IPS-18a (cell line): ENCODE data around the gene HEPHL1.

Experiments
- H3K27ac ChIP-seq: one replicate; pipeline ENCODE4 v1.5.1; 2013; ENCODE audit warnings: low read length
- H3K27me3 ChIP-seq: one replicate; pipeline ENCODE4 v1.6.1; 2013; ENCODE audit warnings: mild to moderate bottlenecking, low read length; ENCODE audit not compliant: control insufficient read depth, insufficient read depth
- H3K36me3 ChIP-seq: one replicate; pipeline ENCODE4 v1.6.1; 2013; ENCODE audit warnings: low read depth, low read length; ENCODE audit not compliant: control insufficient read depth
- H3K4me1 ChIP-seq: one replicate; pipeline ENCODE4 v1.6.1; 2013; ENCODE audit warnings: low read depth, low read length; ENCODE audit not compliant: control insufficient read depth
- H3K4me3 ChIP-seq: one replicate; pipeline ENCODE4 v1.5.1; 2013; ENCODE audit warnings: low read length
- H3K9ac ChIP-seq: one replicate; pipeline ENCODE4 v1.6.1; 2013; ENCODE audit warnings: mild to moderate bottlenecking, low read length, moderate library complexity
- H3K9me3 ChIP-seq: one replicate; pipeline ENCODE4 v1.6.1; 2013; ENCODE audit warnings: low read depth, low read length; ENCODE audit not compliant: control insufficient read depth

HEPHL1 gene

GRCh38 chr11:94049351-94049750, 28.2 kb downstream of the HEPHL1 start:
- no peaks in the 10 kb centered on the region for H3K36me3 ChIP-seq
- no peaks in the 10 kb centered on the region for H3K27me3 ChIP-seq
- no peak overlapping the region for H3K9ac ChIP-seq
- H3K27ac ChIP-seq, result no peak overlapping the region
- no peaks in the 10 kb centered on the region for H3K9me3 ChIP-seq
- H3K4me1 ChIP-seq, result no peaks in the 10 kb centered on the region
- no peak overlapping the region for H3K4me3 ChIP-seq

GRCh38 chr11:94058630-94059029, 37.5 kb downstream of the HEPHL1 start:
- H3K9me3 ChIP-seq, result no peaks in the 10 kb centered on the region
- no peaks in the 10 kb centered on the region for H3K4me1 ChIP-seq
- H3K4me3 ChIP-seq, result no peak overlapping the region

GRCh38 chr11:94059065-94059464, 37.9 kb downstream of the HEPHL1 start:
- Histone ChIP-seq H3K4me3 (no peak overlapping the region), H3K4me1 (no peaks in the 10 kb centered on the region), H3K27ac (no peak overlapping the region), H3K27me3 (no peaks in the 10 kb centered on the region), H3K36me3 (no peaks in the 10 kb centered on the region), H3K9me3 (no peaks in the 10 kb centered on the region), H3K9ac (no peak overlapping the region)

More at GRCh38 chr11:94058630-94059029, 37.5 kb downstream of the HEPHL1 start:
- H3K36me3 ChIP-seq, result no peaks in the 10 kb centered on the region
- H3K27ac ChIP-seq, result no peak overlapping the region
- H3K27me3 ChIP-seq, result no peaks in the 10 kb centered on the region
- no peak overlapping the region for H3K9ac ChIP-seq

GRCh38 chr11:94060401-94060800, 39.2 kb downstream of the HEPHL1 start:
- H3K4me3 ChIP-seq, result no peak overlapping the region
- H3K27me3 ChIP-seq, result no peaks in the 10 kb centered on the region
- no peaks in the 10 kb centered on the region for H3K9me3 ChIP-seq

GRCh38 chr11:94062360-94062759, 41.2 kb downstream of the HEPHL1 start:
- Histone ChIP-seq H3K27ac (no peak overlapping the region), H3K27me3 (no peaks in the 10 kb centered on the region), H3K36me3 (no peaks in the 10 kb centered on the region), H3K9ac (no peak overlapping the region), H3K4me1 (no peaks in the 10 kb centered on the region), H3K4me3 (no peak overlapping the region), H3K9me3 (no peaks in the 10 kb centered on the region)

More at GRCh38 chr11:94060401-94060800, 39.2 kb downstream of the HEPHL1 start:
- H3K36me3 ChIP-seq, result no peaks in the 10 kb centered on the region
- no peak overlapping the region for H3K27ac ChIP-seq
- no peak overlapping the region for H3K9ac ChIP-seq
- no peaks in the 10 kb centered on the region for H3K4me1 ChIP-seq

GRCh38 chr11:94066901-94067429, 45.8 kb downstream of the HEPHL1 start:
- H3K9ac ChIP-seq, result no peak overlapping the region
- H3K27me3 ChIP-seq, result no peaks in the 10 kb centered on the region
- no peak overlapping the region for H3K4me3 ChIP-seq
- no peaks in the 10 kb centered on the region for H3K9me3 ChIP-seq
- no peak overlapping the region for H3K27ac ChIP-seq
- H3K4me1 ChIP-seq, result no peaks in the 10 kb centered on the region
- no peaks in the 10 kb centered on the region for H3K36me3 ChIP-seq

GRCh38 chr11:94068764-94069163, 47.6 kb downstream of the HEPHL1 start:
- Histone ChIP-seq H3K9ac (no peak overlapping the region), H3K27ac (no peak overlapping the region), H3K4me1 (no peaks in the 10 kb centered on the region), H3K4me3 (no peak overlapping the region), H3K27me3 (no peaks in the 10 kb centered on the region), H3K9me3 (no peaks in the 10 kb centered on the region), H3K36me3 (no peaks in the 10 kb centered on the region)

- no peaks in the 10 kb centered on the region for H3K4me1 ChIP-seq
- H3K27me3 ChIP-seq, result no peaks in the 10 kb centered on the region
- no peaks in the 10 kb centered on the region for H3K9me3 ChIP-seq
- H3K9ac ChIP-seq, result no peak overlapping the region
- H3K36me3 ChIP-seq, result no peaks in the 10 kb centered on the region
- no peak overlapping the region for H3K4me3 ChIP-seq
- no peak overlapping the region for H3K27ac ChIP-seq
Observed at GRCh38 chr11:94077552-94078293, 56.6 kb downstream of the HEPHL1 start.

- H3K27me3 ChIP-seq, result no peaks in the 10 kb centered on the region
- H3K4me3 ChIP-seq, result no peak overlapping the region
- H3K9me3 ChIP-seq, result no peaks in the 10 kb centered on the region
- no peak overlapping the region for H3K27ac ChIP-seq
- no peaks in the 10 kb centered on the region for H3K36me3 ChIP-seq
- H3K4me1 ChIP-seq, result no peaks in the 10 kb centered on the region
- H3K9ac ChIP-seq, result no peak overlapping the region
Observed at GRCh38 chr11:94084164-94084563, 63.0 kb downstream of the HEPHL1 start.

GRCh38 chr11:94088906-94089305, 67.8 kb downstream of the HEPHL1 start:
- Histone ChIP-seq H3K27ac (no peak overlapping the region), H3K36me3 (no peaks in the 10 kb centered on the region), H3K4me1 (no peaks in the 10 kb centered on the region), H3K4me3 (no peak overlapping the region), H3K9me3 (no peaks in the 10 kb centered on the region), H3K9ac (no peak overlapping the region), H3K27me3 (no peaks in the 10 kb centered on the region)

- Histone ChIP-seq H3K27ac (no peak overlapping the region), H3K27me3 (no peaks in the 10 kb centered on the region), H3K9me3 (no peaks in the 10 kb centered on the region), H3K36me3 (no peaks in the 10 kb centered on the region), H3K4me3 (no peak overlapping the region), H3K9ac (no peak overlapping the region), H3K4me1 (no peaks in the 10 kb centered on the region)
Observed at GRCh38 chr11:94089341-94089740, 68.2 kb downstream of the HEPHL1 start.

- Histone ChIP-seq H3K4me3 (no peak overlapping the region), H3K9me3 (no peaks in the 10 kb centered on the region), H3K27ac (no peak overlapping the region), H3K4me1 (no peaks in the 10 kb centered on the region), H3K27me3 (no peaks in the 10 kb centered on the region), H3K9ac (no peak overlapping the region), H3K36me3 (no peaks in the 10 kb centered on the region)
Observed at GRCh38 chr11:94090401-94090800, 69.2 kb downstream of the HEPHL1 start.
